Left renal pelvis (tissue), 4 donors: Measurements from ENCODE around the gene CREM. TPM values are rescaled to one million over a fixed set of nuclear protein-coding genes. Genes with fewer than 3 reads are reported as not detected.

ENCODE experiments used
- DNase-seq, 4 donors: peaks; one replicate each; pipeline ENCODE4 v3.0.0-alpha.2; 2013; ENCODE audit warnings: low read depth in 4 of 4, low spot score in 3 of 4
- polyA plus RNA-seq, 4 donors: library from polyadenylated mRNA; unstranded; fragments of 120-200 nt; gene quantifications; one replicate each; pipeline ENCODE4 v1.2.1, GENCODE V29; 2013; ENCODE audit not compliant: insufficient read length in 4 of 4

The CREM gene
- polyA plus RNA-seq, 4 donors: 33.3 to 104 (median 48.5) TPM

- no peak for DNase-seq
Measured at GRCh38 chr10:35259769-35260397, 133.2 kb downstream of the CREM start.

GRCh38 chr10:35262436-35262835, 135.8 kb downstream of the CREM start:
- no peak for DNase-seq

Other genes starting within 250 kb of the CREM start
- gene CUL2, start 36.5 kb upstream of the CREM start, polyA plus RNA-seq: 10 to 100 TPM; 37.1 to 50.5 (median 41.0) TPM
- 100 to 1,000 TPM in 3 of 4 donors, 10 to 100 TPM in 1; 91.7 to 114 (median 110) TPM for gene CCNY, start 209.7 kb downstream of the CREM start, polyA plus RNA-seq